Tibial artery (tissue), 4 donors: ENCODE results near the gene CLTCL1.

Experiments
- DNase-seq, 2 donors: peaks; one replicate each; pipeline ENCODE4 v3.0.0-alpha.2; 2019
- H3K27ac ChIP-seq, 2 donors: fragments of 200-600 bp; sonication (generic) in 1 of 2; 1 replicate in 1 of 2; 2 replicates in 1 of 2; pipeline ENCODE4 v1.5.1; 2018 to 2019; ENCODE audit warnings: mild to moderate bottlenecking in 1 of 2
- H3K27me3 ChIP-seq, 2 donors: fragments of 200-600 bp; sonication (generic) in 1 of 2; one replicate each; pipeline versions ENCODE4 v1.5.1 to v1.6.0; 2016 to 2019
- H3K36me3 ChIP-seq, 3 donors: fragments of 200-600 bp; sonication (generic) in 2 of 3; one replicate each; pipeline ENCODE4 v1.5.1; 2016 to 2019; ENCODE audit warnings: mild to moderate bottlenecking in 2 of 3
- H3K4me1 ChIP-seq, 4 donors: fragments of 200-600 bp; sonication (generic) in 2 of 4; 1 replicate in 3 of 4; 2 replicates in 1 of 4; pipeline ENCODE4 v1.5.1; 2016 to 2019
- H3K4me3 ChIP-seq, 2 donors: fragments of 200-600 bp; sonication (generic) in 1 of 2; 1 replicate in 1 of 2; 2 replicates in 1 of 2; pipeline ENCODE4 v1.5.1; 2018 to 2019; ENCODE audit warnings: mild to moderate bottlenecking in 2 of 2
- H3K9me3 ChIP-seq, 3 donors: fragments of 200-600 bp; sonication (generic) in 1 of 3; one replicate each; pipeline ENCODE4 v1.5.1; 2016 to 2019
- CTCF ChIP-seq, 2 experiments: fragments of 200-600 bp in 1 of 2; fragments of 450-650 bp in 1 of 2; IDR thresholded peaks; one replicate each; pipeline ENCODE4 v1.5.1; 2017 to 2019; ENCODE audit warnings: antibody characterized with exemption in 2 of 2, mild to moderate bottlenecking in 1 of 2, moderate library complexity in 1 of 2
- intact Hi-C: fragments of 100-400 bp; cut with DNase I; formaldehyde crosslinking; loops from one replicate; pipeline ENCODE4 v1.15.0; 2023; ENCODE audit warnings: low total_unique reads

Gene CLTCL1

GRCh38 chr22:19233189-19233661, 58.3 kb downstream of the CLTCL1 start:
- DNase-seq = no peak
- Histone ChIP-seq H3K4me3 (no peak overlapping the region), H3K27me3 (no peaks in the 10 kb centered on the region), H3K4me1 (peaks cover 0 to 3% (median 0%) of the 10 kb centered on the region in 4 donors), H3K27ac (no peak overlapping the region), H3K36me3 (peaks cover 9 to 47% (median 19%) of the 10 kb centered on the region in 3 donors), H3K9me3 (no peaks in the 10 kb centered on the region)
- intact Hi-C loops = loop anchor here (10.0 kb wide), 1 partner anchor 52 kb away; no protein-coding TSS in a partner anchor
- TF ChIP-seq CTCF (IDR thresholded peaks at IDR 0.05) = no peak

- no peak for DNase-seq
- intact Hi-C loops = loop anchor here (10.0 kb wide), 1 partner anchor 52 kb away; no protein-coding TSS in a partner anchor
- peaks cover 0 to 7% (median 0%) of the 10 kb centered on the region in 4 donors for H3K4me1 ChIP-seq
Observed at GRCh38 chr22:19232623-19233022, 58.9 kb downstream of the CLTCL1 start.

GRCh38 chr22:19231986-19232385, 59.5 kb downstream of the CLTCL1 start:
- Histone ChIP-seq H3K27ac (no peak overlapping the region), H3K9me3 (no peaks in the 10 kb centered on the region), H3K4me3 (no peak overlapping the region), H3K27me3 (no peaks in the 10 kb centered on the region), H3K36me3 (peaks cover 9 to 51% (median 19%) of the 10 kb centered on the region in 3 donors), H3K4me1 (peaks cover 0 to 7% (median 0%) of the 10 kb centered on the region in 4 donors)
- intact Hi-C loops = loop anchor here (10.0 kb wide), 1 partner anchor 53 kb away; no protein-coding TSS in a partner anchor
- no peak for DNase-seq
- TF ChIP-seq CTCF (IDR thresholded peaks at IDR 0.05) = no peak

More at GRCh38 chr22:19232623-19233022, 58.9 kb downstream of the CLTCL1 start:
- no peak for TF ChIP-seq CTCF (IDR thresholded peaks at IDR 0.05)
- H3K4me3 ChIP-seq = no peak overlapping the region
- H3K36me3 ChIP-seq = peaks cover 9 to 51% (median 19%) of the 10 kb centered on the region in 3 donors
- H3K27ac ChIP-seq = no peak overlapping the region
- H3K9me3 ChIP-seq = no peaks in the 10 kb centered on the region
- H3K27me3 ChIP-seq = no peaks in the 10 kb centered on the region

- DNase-seq = no peak
- Histone ChIP-seq H3K4me1 (peaks cover 0 to 7% (median 0%) of the 10 kb centered on the region in 4 donors), H3K9me3 (no peaks in the 10 kb centered on the region), H3K36me3 (peaks cover 9 to 71% (median 35%) of the 10 kb centered on the region in 3 donors), H3K27me3 (no peaks in the 10 kb centered on the region), H3K27ac (no peak overlapping the region), H3K4me3 (no peak overlapping the region)
- intact Hi-C loops = no loop called here
- TF ChIP-seq CTCF (IDR thresholded peaks at IDR 0.05) = no peak
Observed at GRCh38 chr22:19229600-19229999, 61.9 kb downstream of the CLTCL1 start.

GRCh38 chr22:19228179-19228578, 63.3 kb downstream of the CLTCL1 start:
- no peaks in the 10 kb centered on the region for H3K9me3 ChIP-seq
- TF ChIP-seq CTCF (IDR thresholded peaks at IDR 0.05) = no peak
- intact Hi-C loops = no loop called here
- no peaks in the 10 kb centered on the region for H3K27me3 ChIP-seq
- peaks cover 9 to 68% (median 35%) of the 10 kb centered on the region in 3 donors for H3K36me3 ChIP-seq
- H3K4me3 ChIP-seq = no peak overlapping the region
- no peak for DNase-seq
- peaks cover 0 to 7% (median 0%) of the 10 kb centered on the region in 4 donors for H3K4me1 ChIP-seq
- H3K27ac ChIP-seq = no peak overlapping the region
